GM23338 (cell line): ENCODE measurements around the gene EXOC6. TPM values are rescaled to one million over a fixed set of nuclear protein-coding genes. Genes with fewer than 3 reads are reported as not detected.

Experiments used
- ATAC-seq: fragments of 200-7000 bp; cut with Tn5 transposase; 3 replicates; pipeline ENCODE4 v1.9.1; 2020
- DNase-seq: peaks from one replicate; pipeline ENCODE4 v3.0.0-alpha.2; 2015; ENCODE audit warnings: low spot score
- H2AFZ ChIP-seq: fragments of 200-600 bp; sonication (generic); 2 replicates; pipeline ENCODE4 v1.8.0; 2016; ENCODE audit warnings: antibody characterized with exemption, mild to moderate bottlenecking, moderate library complexity
- H3F3A ChIP-seq: fragments of 200-600 bp; sonication (generic); replicated peaks from 2 replicates; pipeline ENCODE4 v1.8.0; 2017; ENCODE audit warnings: antibody characterized with exemption, mixed run types, low read depth
- H3K27ac ChIP-seq: fragments of 200-600 bp; sonication (generic); 2 replicates; pipeline ENCODE4 v1.6.1; 2016; ENCODE audit warnings: low read depth
- H3K27me3 ChIP-seq: fragments of 200-600 bp; sonication (generic); 2 replicates; pipeline ENCODE4 v1.8.0; 2016; ENCODE audit warnings: mild to moderate bottlenecking, mixed run types, moderate library complexity; ENCODE audit not compliant: insufficient read depth
- H3K36me3 ChIP-seq: fragments of 200-600 bp; sonication (generic); 2 replicates; pipeline ENCODE4 v1.8.0; 2016; ENCODE audit warnings: mild to moderate bottlenecking; ENCODE audit not compliant: insufficient read depth
- H3K4me1 ChIP-seq: fragments of 200-600 bp; sonication (generic); 2 replicates; pipeline ENCODE4 v1.8.0; 2016; ENCODE audit warnings: mild to moderate bottlenecking, moderate library complexity; ENCODE audit not compliant: insufficient read depth
- H3K4me2 ChIP-seq: fragments of 200-600 bp; sonication (generic); 2 replicates; pipeline ENCODE4 v1.7.1; 2017; ENCODE audit warnings: mixed run types
- H3K4me3 ChIP-seq: fragments of 200-600 bp; sonication (generic); 2 replicates; pipeline ENCODE4 v1.6.1; 2016; ENCODE audit warnings: mixed run types
- H3K79me2 ChIP-seq: fragments of 200-600 bp; sonication (generic); replicated peaks from 2 replicates; pipeline ENCODE4 v1.8.0; 2017; ENCODE audit warnings: mild to moderate bottlenecking; ENCODE audit not compliant: insufficient read depth
- H3K9me2 ChIP-seq: fragments of 200-600 bp; sonication (generic); 2 replicates; pipeline ENCODE4 v1.8.0; 2017; ENCODE audit not compliant: insufficient read depth
- H4K20me1 ChIP-seq: fragments of 200-600 bp; sonication (generic); replicated peaks from 2 replicates; pipeline ENCODE4 v1.8.0; 2017; ENCODE audit warnings: mild to moderate bottlenecking; ENCODE audit not compliant: insufficient read depth
- H3K27ac Mint-ChIP-seq: 2 replicates; pipeline ENCODE4 v1.8.0; 2020; ENCODE audit warnings: inconsistent platforms, mild to moderate bottlenecking, moderate library complexity, mixed read lengths
- H3K27me3 Mint-ChIP-seq: 3 replicates; pipeline ENCODE4 v1.8.0; 2022; ENCODE audit warnings: low read depth, mild to moderate bottlenecking, moderate library complexity, mixed read lengths, inconsistent platforms; ENCODE audit not compliant: insufficient read depth, poor library complexity
- H3K36me3 Mint-ChIP-seq: 3 replicates; pipeline ENCODE4 v1.8.0; 2021; ENCODE audit warnings: low read depth, mild to moderate bottlenecking, inconsistent platforms, moderate library complexity, mixed read lengths
- H3K4me1 Mint-ChIP-seq: 3 replicates; pipeline ENCODE4 v1.8.0; 2020; ENCODE audit warnings: mild to moderate bottlenecking, inconsistent platforms, mixed read lengths
- H3K4me3 Mint-ChIP-seq: 3 replicates; pipeline ENCODE4 v1.8.0; 2021; ENCODE audit warnings: moderate library complexity, mild to moderate bottlenecking, inconsistent platforms, mixed read lengths
- H3K9me3 Mint-ChIP-seq: 3 replicates; pipeline ENCODE4 v1.8.0; 2020; ENCODE audit warnings: moderate library complexity, mild to moderate bottlenecking, inconsistent platforms, mixed read lengths
- CREB1 ChIP-seq: fragments of 250-450 bp; sonication (Bioruptor Pico); IDR thresholded peaks from 2 replicates; pipeline ENCODE4 v1.5.0; 2020; ENCODE audit warnings: low read depth, mild to moderate bottlenecking, moderate library complexity
- CTCF ChIP-seq, 2 experiments: fragments of 200-600 bp in 1 of 2; sonication (generic) in 1 of 2; conservative IDR thresholded peaks; 2 replicates each; pipeline versions ENCODE4 v1.5.1 to v1.6.1; 2016 to 2017; ENCODE audit warnings: antibody characterized with exemption in 2 of 2, low read depth in 2 of 2, mild to moderate bottlenecking in 2 of 2, moderate library complexity in 1 of 2
- ETS1 ChIP-seq: IDR thresholded peaks from 2 replicates; pipeline ENCODE4 v1.6.1; 2016; ENCODE audit warnings: antibody characterized with exemption
- EZH2 ChIP-seq: fragments of 200-600 bp; sonication (generic); IDR thresholded peaks from one replicate; pipeline ENCODE4 v1.8.0; 2017; ENCODE audit warnings: antibody characterized with exemption, mild to moderate bottlenecking, low read depth; ENCODE audit not compliant: unreplicated experiment
- EZH2phosphoT487 ChIP-seq: fragments of 200-600 bp; sonication (generic); IDR thresholded peaks from one replicate; pipeline ENCODE4 v1.8.1; 2018; ENCODE audit warnings: antibody characterized with exemption; ENCODE audit not compliant: unreplicated experiment
- JUNB ChIP-seq: IDR thresholded peaks from one replicate; pipeline ENCODE4 v1.6.1; 2016; ENCODE audit warnings: antibody characterized with exemption; ENCODE audit not compliant: unreplicated experiment
- NANOG ChIP-seq: IDR thresholded peaks from 2 replicates; pipeline ENCODE4 v1.6.1; 2016; ENCODE audit warnings: antibody characterized with exemption, borderline replicate concordance
- POLR2AphosphoS5 ChIP-seq: IDR thresholded peaks from 2 replicates; pipeline ENCODE4 v1.6.1; 2016; ENCODE audit warnings: antibody characterized with exemption, low read depth
- STAT1 ChIP-seq: IDR thresholded peaks from one replicate; pipeline ENCODE4 v1.6.1; 2016; ENCODE audit warnings: antibody characterized with exemption; ENCODE audit not compliant: unreplicated experiment
- polyA plus RNA-seq: library from polyadenylated mRNA; unstranded; fragments of >200 nt; fragmentation: Nextera tagmentation; extraction: Ambion mirVana; gene quantifications from 2 replicates; pipeline ENCODE4 v1.2.1, GENCODE V29; 2016
- total RNA-seq: library from RNA; depleted of rRNA; stranded (reverse); fragments of >200 nt; shearing (Covaris generic); gene quantifications from 2 replicates; pipeline ENCODE4 v1.2.3, GENCODE V29; 2014
- TF ChIP-seq, protein P1 (sequence below): fragments of 250-450 bp; sonication (Bioruptor Pico); IDR thresholded peaks from 2 replicates; pipeline ENCODE4 v1.5.0; 2020; ENCODE audit warnings: mild to moderate bottlenecking, moderate library complexity

Gene EXOC6
- total and polyA plus RNA-seq, 2 experiments from 2014 or later, result 5.0 to 6.0 TPM

GRCh38 chr10:93034426-93034825 is 186.1 kb downstream of the EXOC6 start:
- Mint-ChIP-seq H3K36me3 (no peaks in the 10 kb centered on the region; the same call in 2 of the 3 replicates), H3K27me3 (no peaks in the 10 kb centered on the region), H3K27ac (no peak overlapping the region), H3K4me1 (peaks cover 30% of the 10 kb centered on the region), H3K9me3 (no peaks in the 10 kb centered on the region), H3K4me3 (no peak overlapping the region)
- no peaks in the 10 kb centered on the region for H3K79me2 ChIP-seq
- TF ChIP-seq POLR2AphosphoS5, result no peak
- no peak for TF ChIP-seq STAT1
- no peak for TF ChIP-seq CREB1
- no peaks in the 10 kb centered on the region for H3K9me2 ChIP-seq
- DNase-seq (no peak), ATAC-seq (no peak)
- no peaks in the 10 kb centered on the region for H3K27me3 ChIP-seq
- H3F3A ChIP-seq, result no peaks in the 10 kb centered on the region
- H3K36me3 ChIP-seq, result no peaks in the 10 kb centered on the region
- no peak overlapping the region for H3K4me2 ChIP-seq
- no peaks in the 10 kb centered on the region for H4K20me1 ChIP-seq
- H3K4me1 ChIP-seq, result peaks cover 25% of the 10 kb centered on the region
- H2AFZ ChIP-seq, result no peak overlapping the region
- no peak overlapping the region for H3K4me3 ChIP-seq
- H3K27ac ChIP-seq, result no peak overlapping the region

DNA sequence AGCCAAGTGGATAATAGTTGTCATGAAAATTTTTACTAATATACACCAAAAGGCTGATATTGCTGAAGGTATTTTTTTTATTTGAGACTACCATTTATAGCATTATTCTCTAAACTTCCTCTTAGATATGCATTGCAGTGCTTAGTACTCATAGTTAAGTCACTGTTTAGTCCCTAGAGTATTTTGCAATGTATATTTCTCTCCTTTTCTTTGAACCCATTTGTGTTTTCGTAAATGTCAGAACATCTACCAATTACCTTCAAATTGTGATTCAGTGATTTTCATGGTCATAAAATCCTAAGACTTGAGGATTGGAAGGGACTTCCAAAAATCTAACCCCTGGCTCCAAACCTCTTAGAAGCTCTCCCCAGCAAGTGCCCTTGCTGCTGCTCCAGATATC is 190.8 kb downstream of the EXOC6 start:
- DNase-seq, result no peak
- Histone ChIP-seq H3K27ac (no peak overlapping the region), H2AFZ (no peak overlapping the region), H4K20me1 (no peaks in the 10 kb centered on the region), H3F3A (no peaks in the 10 kb centered on the region), H3K36me3 (no peaks in the 10 kb centered on the region), H3K4me1 (peaks cover 4% of the 10 kb centered on the region; the same call in 1 of the 2 replicates), H3K27me3 (no peaks in the 10 kb centered on the region), H3K4me3 (no peak overlapping the region), H3K79me2 (no peaks in the 10 kb centered on the region), H3K9me2 (no peaks in the 10 kb centered on the region), H3K4me2 (0 out of 2 replicates have a peak overlapping the region, but pooled peaks have one; percentile 13)
- no peaks in the 10 kb centered on the region for H3K27me3 Mint-ChIP-seq
- no peaks in the 10 kb centered on the region for H3K9me3 Mint-ChIP-seq
- no peaks in the 10 kb centered on the region for H3K36me3 Mint-ChIP-seq
- no peak for ATAC-seq
- peaks cover 19% of the 10 kb centered on the region for H3K4me1 Mint-ChIP-seq
- no peak overlapping the region for H3K27ac Mint-ChIP-seq
- H3K4me3 Mint-ChIP-seq, result no peak overlapping the region
- TF ChIP-seq CTCF (conservative IDR thresholded peaks at IDR 0.05; ENCODE audit: low read depth in 2 of 2), result no peak
- no peak for TF ChIP-seq EZH2phosphoT487
- TF ChIP-seq JUNB, result no peak
- TF ChIP-seq, protein P1, sequence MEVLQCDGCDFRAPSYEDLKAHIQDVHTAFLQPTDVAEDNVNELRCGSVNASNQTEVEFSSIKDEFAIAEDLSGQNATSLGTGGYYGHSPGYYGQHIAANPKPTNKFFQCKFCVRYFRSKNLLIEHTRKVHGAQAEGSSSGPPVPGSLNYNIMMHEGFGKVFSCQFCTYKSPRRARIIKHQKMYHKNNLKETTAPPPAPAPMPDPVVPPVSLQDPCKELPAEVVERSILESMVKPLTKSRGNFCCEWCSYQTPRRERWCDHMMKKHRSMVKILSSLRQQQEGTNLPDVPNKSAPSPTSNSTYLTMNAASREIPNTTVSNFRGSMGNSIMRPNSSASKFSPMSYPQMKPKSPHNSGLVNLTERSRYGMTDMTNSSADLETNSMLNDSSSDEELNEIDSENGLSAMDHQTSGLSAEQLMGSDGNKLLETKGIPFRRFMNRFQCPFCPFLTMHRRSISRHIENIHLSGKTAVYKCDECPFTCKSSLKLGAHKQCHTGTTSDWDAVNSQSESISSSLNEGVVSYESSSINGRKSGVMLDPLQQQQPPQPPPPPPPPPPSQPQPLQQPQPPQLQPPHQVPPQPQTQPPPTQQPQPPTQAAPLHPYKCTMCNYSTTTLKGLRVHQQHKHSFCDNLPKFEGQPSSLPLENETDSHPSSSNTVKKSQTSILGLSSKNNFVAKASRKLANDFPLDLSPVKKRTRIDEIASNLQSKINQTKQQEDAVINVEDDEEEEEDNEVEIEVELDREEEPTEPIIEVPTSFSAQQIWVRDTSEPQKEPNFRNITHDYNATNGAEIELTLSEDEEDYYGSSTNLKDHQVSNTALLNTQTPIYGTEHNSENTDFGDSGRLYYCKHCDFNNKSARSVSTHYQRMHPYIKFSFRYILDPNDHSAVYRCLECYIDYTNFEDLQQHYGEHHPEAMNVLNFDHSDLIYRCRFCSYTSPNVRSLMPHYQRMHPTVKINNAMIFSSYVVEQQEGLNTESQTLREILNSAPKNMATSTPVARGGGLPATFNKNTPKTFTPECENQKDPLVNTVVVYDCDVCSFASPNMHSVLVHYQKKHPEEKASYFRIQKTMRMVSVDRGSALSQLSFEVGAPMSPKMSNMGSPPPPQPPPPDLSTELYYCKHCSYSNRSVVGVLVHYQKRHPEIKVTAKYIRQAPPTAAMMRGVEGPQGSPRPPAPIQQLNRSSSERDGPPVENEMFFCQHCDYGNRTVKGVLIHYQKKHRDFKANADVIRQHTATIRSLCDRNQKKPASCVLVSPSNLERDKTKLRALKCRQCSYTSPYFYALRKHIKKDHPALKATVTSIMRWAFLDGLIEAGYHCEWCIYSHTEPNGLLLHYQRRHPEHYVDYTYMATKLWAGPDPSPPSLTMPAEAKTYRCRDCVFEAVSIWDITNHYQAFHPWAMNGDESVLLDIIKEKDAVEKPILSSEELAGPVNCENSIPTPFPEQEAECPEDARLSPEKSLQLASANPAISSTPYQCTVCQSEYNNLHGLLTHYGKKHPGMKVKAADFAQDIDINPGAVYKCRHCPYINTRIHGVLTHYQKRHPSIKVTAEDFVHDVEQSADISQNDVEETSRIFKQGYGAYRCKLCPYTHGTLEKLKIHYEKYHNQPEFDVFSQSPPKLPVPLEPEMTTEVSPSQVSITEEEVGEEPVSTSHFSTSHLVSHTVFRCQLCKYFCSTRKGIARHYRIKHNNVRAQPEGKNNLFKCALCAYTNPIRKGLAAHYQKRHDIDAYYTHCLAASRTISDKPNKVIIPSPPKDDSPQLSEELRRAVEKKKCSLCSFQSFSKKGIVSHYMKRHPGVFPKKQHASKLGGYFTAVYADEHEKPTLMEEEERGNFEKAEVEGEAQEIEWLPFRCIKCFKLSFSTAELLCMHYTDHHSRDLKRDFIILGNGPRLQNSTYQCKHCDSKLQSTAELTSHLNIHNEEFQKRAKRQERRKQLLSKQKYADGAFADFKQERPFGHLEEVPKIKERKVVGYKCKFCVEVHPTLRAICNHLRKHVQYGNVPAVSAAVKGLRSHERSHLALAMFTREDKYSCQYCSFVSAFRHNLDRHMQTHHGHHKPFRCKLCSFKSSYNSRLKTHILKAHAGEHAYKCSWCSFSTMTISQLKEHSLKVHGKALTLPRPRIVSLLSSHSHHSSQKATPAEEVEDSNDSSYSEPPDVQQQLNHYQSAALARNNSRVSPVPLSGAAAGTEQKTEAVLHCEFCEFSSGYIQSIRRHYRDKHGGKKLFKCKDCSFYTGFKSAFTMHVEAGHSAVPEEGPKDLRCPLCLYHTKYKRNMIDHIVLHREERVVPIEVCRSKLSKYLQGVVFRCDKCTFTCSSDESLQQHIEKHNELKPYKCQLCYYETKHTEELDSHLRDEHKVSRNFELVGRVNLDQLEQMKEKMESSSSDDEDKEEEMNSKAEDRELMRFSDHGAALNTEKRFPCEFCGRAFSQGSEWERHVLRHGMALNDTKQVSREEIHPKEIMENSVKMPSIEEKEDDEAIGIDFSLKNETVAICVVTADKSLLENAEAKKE (CRISPR knock-in tag), result no peak
- no peak for TF ChIP-seq NANOG
- TF ChIP-seq STAT1, result no peak
- no peak for TF ChIP-seq POLR2AphosphoS5
- TF ChIP-seq EZH2, result no peak
- TF ChIP-seq CREB1, result no peak
- TF ChIP-seq ETS1, result no peak
